HUDEP-2 (cell line): ENCODE data around the gene FXN.
"Not testable (repeated sequence)": the region's sequence is repeated elsewhere in the genome, so short reads cannot be mapped to it uniquely, and the experiment has no call there.

Source experiments
- DNase-seq, 76 experiments: peaks; one replicate each; lab custom pipeline; 2025; ENCODE audit not compliant: unreplicated experiment in 76 of 76; lab: John Stamatoyannopoulos, UW

FXN gene

GRCh38 chr9:69094361-69095135 is 59.0 kb downstream of the FXN start:
- not testable (repeated sequence) for DNase-seq

DNA sequence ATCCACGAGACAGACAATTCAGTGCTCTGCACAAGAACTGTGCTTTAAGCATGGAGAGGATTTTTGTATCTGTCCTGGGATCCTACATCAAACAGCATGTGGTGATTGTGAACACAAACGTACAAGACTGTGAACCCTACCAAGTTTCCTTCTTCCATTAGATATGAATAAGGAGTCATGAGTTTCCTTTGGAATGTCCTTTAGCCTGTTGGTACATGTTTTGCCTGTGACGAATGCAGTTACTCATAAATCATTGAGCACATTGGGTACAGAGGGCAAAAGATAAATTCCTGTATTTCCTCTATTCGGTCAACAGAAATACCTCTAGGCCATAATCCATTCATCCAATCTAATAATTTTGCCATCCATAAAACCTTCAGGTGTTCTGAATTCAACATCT is 61.5 kb downstream of the FXN start:
- no peak for DNase-seq

DNA sequence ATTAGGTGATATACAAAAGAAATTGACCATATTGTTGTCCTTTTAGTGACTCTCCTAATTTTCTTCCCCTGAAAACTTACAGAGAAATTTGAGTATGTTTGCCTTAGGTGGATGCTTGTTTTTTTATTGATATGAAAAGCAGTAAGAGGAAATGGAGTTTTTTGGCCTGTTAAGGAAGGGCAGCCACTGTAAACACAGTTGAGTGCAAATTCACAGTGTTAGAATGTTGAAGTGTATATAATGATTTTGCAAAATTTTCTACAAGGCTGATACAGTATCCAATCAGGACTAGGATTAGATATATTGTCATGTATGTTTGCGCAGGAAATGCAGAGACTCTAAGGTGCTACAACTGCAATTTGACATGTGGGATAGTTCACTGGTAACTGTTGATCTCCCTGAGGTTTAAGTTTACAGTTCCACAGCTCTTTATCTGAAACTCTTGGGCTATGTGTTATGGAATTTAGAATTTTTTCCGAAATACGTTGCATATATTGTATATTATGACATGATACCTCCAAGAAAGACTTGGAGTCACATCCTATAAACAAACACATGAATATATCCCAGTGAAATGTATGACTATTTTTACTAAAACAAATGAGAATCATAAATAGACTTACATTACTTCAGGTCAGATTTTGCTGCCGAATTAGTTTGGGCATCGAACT is 62.5 kb downstream of the FXN start:
- DNase-seq = no peak

- DNase-seq = not testable (repeated sequence)
Observed at GRCh38 chr9:69103348-69103996, 67.9 kb downstream of the FXN start.

DNA sequence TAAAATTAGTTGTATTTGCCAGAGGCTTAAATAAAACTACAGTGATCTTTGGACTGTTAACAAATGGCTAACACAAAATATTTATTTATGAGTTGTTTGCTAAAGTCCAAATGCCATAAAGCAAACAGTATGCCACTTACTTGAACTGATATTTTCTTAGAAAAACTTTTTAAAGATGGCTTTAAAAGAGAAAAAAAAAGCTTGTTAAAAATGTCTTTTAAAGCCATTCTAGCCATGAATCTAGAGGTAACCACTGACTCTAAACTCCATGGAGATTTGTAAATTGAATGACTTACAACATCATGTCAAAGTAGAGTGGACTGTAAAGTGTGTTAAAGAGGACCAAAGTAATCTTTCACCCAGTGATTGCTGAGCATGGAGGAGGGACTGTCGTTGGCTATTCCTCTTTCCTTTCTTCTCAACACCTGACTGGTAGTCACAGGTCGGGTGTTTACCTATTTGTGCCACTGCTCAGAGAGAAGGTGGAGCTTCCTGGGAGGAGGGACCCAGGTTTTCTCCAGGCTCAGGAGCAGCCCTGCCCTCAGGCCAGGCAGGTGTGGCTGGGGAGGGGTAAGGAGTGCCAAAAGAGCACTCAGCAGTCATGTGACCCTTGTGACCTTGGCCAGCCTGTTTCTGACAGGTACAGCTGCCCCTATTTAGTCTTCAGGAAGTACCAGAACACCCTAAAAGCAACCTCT is 69.4 kb downstream of the FXN start:
- no peak for DNase-seq

DNA sequence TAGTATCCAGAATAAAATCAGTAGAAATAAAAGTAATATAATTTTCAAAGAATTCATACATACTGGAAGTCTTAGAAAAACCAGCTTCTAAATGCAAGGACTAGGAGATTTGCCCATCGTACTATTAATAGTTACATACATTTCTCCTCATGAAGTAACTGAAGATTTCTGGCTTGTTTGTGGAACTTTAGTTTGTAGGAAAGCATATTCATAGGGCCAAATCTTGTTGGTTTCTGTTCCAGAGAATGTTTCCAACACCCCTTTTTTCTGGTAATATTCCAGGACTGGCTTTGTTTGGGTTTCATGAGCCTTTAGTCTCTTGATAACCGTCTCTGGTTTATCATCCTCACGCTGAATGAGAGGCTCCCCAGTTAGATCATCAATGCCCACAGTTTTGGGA is 72.2 kb downstream of the FXN start:
- DNase-seq = no peak

- DNase-seq = not testable (repeated sequence)
Observed at GRCh38 chr9:69108706-69109105, 73.2 kb downstream of the FXN start.

GRCh38 chr9:69109152-69109551 is 73.6 kb downstream of the FXN start:
- DNase-seq = no peak

DNA sequence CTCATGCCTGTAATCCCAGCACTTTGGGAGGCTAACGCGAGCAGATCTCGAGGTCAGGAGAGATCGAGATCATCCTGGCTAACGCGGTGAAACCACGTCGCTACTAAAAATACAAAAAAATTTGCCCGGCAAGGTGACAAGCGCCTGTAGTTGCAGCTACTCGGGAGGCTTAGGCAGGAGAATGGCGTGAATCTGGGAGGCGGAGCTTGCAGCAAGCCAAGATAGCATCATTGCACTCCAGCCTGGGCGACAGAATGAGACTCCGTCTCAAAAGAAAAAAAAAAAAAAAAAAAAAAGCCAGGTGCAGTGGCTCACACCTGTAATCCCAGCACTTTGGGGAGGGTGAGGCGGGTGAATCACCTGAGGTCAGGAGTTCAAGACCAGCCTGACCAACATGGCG is 77.1 kb downstream of the FXN start:
- DNase-seq = not testable (repeated sequence)

DNA sequence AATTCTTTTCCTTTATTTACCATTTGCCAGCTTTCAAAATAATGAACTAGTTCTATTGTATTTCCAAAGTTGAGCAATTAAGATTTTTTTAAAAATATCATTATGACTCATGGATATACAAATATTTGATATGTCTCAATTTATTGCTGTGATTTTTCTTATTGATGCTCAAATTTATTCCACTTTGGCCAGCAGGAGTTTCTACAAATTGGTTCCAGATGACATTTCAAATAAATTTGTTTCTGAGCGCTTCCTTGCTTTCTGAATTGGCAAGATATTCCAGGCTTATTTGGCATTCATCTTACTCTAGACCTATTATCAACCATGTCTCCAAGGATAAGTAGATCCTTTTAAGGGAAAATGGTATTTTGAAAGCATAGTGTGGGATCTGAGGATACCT is 80.1 kb downstream of the FXN start:
- no peak for DNase-seq

DNA sequence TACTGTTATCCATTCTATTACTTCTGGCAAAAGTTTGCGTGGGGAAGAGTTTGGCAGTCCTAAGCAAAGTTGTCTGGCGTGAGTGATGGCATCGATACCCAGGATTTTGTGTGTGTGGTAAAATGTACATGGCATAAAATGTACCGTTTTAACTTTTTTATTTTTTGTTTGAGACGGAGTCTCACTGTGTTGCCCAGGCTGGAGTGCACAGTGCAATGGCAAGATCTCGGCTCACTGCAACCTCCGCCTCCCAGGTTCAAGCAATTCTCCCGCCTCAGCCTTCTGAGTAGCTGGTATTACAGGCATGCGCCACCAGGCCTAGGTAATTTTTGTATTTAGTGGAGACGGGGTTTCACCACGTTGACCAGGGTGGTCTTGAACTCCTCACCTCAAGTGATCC is 83.1 kb downstream of the FXN start:
- DNase-seq = no peak

DNA sequence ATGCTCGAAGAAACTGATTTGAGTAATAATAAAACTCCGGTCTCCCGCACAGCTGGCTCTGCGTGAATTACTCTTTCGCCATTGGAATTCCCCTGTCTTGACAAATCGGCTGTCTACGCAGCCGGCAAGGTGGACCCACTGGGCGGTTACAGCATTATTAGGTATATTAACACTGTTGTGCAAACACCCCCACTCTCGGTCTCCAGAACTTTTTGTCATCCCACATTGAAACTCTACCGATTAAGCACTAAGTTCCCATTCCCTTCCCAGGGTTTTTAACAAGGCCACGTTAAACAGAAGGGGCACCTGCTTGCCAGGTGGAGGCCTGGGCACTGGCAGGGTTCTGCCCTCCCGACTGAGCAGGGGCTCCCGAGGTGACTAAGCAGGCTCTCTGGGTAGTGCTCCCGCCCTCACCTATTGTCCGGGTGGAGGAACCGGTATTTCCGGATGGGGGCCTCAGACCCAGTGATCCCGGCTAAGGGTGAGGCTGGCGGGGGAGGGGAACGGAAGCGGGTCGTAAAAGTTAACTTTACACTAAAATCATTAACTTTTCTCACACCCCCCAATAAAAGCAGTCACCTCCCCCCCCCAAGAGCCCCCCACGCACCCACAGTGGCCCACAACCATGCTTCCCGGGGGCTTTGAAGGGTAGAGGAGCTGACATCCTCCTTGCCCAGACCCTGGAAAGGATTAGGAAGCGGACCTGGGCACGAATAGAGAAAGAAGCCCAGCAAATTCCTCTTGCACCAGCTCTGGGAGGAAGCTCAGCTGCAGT is 85.0 kb downstream of the FXN start:
- DNase-seq = no peak

DNA sequence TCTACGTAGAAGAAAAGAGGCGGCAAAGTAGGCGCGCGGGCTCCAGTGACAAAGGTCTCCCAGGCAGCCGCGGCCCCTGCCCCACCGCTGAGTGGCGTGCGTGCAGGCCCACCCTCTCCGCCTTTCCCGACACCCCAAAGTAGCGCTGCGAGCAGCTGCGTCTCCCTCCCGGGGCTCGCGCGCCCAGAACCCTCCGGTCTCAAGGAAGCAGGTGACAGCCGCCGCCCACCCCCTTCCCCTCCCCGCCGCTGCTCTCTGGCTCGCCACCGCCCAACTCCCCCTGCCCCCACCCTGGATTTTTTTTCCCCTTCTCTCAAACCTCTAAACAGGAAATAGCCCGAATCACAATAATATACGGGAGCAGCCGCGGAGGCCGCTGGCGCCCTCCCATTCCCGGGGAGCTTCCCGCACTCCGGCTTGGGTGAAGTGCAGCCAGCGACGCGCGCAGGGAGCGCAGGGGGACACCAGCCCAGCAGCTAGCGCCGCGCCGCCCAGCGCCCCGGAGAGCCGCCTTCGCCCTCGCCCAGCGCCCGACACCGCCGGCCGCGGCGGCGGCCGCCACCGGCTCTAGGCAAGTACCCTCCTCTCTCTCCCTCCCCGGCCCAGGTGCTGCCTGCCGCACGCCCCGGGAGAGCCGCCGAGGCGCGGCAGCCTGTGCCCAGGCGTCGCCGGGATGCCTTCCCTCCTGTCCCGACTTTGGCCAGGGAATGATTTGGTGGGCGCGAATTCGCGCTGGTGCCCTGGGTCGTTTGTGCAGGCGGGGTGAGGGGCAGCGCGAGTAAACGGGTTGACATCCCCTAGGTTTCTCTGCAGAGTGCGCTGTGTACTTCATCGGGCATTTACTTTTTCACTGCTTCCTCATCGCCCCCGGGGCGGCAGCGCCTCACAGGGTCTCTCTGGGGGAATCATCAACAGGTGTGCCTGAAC is 85.9 kb downstream of the FXN start:
- DNase-seq = peak in 30 of 76 experiments; percentile 7 to 62 (median 35)

GRCh38 chr9:69122082-69122548 is 86.6 kb downstream of the FXN start:
- peak in 68 of 76 experiments; percentile 5 to 71 (median 52) for DNase-seq

DNA sequence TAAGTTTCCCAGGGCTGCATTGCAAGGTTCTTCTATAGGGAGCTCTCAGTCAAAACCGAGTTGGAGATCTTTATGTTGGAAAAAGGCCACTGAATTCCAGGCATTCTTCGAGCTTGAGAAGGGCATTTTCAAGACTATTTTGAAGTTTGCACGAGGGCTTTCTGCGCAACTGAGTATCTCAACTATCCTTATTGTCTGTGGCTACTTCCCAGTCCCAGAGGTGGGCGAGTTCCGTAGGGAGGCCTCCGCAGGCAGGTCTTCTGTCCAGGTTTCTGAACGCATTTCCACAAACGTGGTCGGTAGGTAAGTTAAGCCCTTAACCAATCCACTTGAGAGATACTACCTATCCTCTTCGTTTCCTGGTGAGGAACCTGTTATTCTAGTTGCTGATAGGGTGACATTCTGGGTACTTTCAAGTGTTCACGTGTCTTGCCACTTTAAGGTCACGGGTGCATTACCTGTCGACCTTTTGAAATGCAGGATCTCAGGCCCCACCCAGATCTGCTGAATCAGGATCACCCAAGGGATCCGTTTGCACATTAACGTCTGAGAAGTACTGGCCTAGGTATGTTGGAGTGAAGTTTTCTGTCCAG is 87.1 kb downstream of the FXN start:
- DNase-seq = peak in 1 of 76 experiments; percentile 33

DNA sequence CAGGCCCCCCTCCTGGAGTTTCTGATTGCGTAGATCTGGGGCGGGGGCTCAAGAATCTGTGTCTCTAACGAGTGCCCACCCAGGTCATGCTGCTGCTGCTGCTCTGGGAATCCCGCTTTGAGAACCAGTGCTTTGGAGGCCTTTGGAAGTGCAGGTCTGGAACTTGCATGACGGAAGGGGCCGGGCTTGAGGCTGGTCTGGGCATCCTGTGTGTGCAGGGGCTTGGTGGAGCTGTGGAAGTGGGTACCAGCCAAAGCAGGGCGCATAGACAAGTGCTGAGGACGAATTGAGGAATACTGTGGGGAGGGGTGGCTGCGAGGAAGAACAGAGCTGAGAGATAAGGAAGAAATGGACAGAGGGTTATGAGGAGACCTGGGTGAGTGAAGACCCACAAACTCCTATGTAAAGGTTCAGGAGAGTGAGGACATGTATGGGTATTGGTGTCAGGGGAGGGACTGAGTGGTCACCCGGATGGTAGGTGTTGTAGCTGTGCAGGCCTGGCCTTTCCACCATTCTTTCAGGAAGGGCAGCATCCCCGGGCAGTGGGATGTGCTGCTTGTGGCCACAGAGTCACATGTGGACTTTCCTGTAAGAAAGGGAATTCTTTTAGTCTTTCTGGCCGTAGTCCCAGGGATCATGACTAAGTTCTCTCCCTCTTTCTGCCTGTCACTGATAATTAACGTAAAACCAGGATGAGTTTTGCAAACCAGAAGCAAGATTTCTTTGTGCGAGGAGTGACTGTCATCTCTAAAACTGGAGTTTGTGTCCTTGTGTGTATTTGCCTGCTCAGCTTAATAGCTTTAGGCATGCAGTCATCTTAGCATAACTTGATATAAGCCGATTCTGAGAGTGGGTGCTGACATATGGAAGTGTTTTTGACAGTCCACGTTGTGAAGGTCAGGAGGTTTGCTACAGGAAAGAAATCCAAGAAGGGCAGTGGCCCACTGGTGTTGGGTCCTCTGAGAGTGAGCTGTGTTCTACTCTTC is 95.2 kb downstream of the FXN start:
- peak in 4 of 76 experiments; percentile 4 to 17 (median 12) for DNase-seq

- DNase-seq = no peak
Observed at GRCh38 chr9:69131682-69132081, 96.1 kb downstream of the FXN start.

DNA sequence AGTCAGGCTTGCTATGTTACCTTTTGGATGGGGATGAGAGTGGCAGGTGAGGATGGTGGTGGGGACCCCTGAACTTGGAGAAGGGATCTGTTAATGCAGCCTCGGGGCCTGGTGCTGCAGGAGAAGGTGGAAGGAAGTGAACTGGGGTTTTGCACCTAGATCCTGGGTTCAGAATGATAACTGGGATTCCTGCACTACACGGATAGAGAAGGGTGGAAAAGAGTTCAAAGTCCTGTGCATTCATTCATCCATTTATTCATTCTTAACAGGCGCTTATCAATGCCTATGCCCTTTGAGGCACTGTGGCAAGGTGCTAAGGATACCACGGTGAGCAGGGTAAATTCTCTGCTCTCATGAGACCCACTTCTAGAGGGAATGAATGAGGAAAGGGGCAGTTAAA is 96.8 kb downstream of the FXN start:
- no peak for DNase-seq
